H9 (cell line): ENCODE data around the gene PTRHD1. TPM values are rescaled to one million over a fixed set of nuclear protein-coding genes. Genes with fewer than 3 reads are reported as not detected.
"Not testable (repeated sequence)": the region's sequence is repeated elsewhere in the genome, so short reads cannot be mapped to it uniquely, and the experiment has no call there.

ENCODE experiments used
- DNase-seq: peaks from one replicate; pipeline ENCODE4 v3.0.0-alpha.2; 2017
- H2AFZ ChIP-seq: one replicate; pipeline ENCODE4 v1.6.1; 2013; ENCODE audit warnings: mild to moderate bottlenecking, low read length, control low read depth, moderate library complexity
- H2AK5ac ChIP-seq: 2 replicates; pipeline ENCODE4 v1.6.1; 2013; ENCODE audit warnings: low read length, control low read depth, mixed read lengths; ENCODE audit not compliant: insufficient read length
- H2BK120ac ChIP-seq: one replicate; pipeline ENCODE4 v1.6.1; 2013; ENCODE audit warnings: low read depth, mild to moderate bottlenecking, low read length, control low read depth, inconsistent platforms; ENCODE audit not compliant: poor library complexity, severe bottlenecking
- H2BK12ac ChIP-seq: 2 replicates; pipeline ENCODE4 v1.6.1; 2013; ENCODE audit warnings: low read length, control low read depth, mixed read lengths, low read depth; ENCODE audit not compliant: insufficient read length
- H2BK15ac ChIP-seq: 2 replicates; pipeline ENCODE4 v1.6.1; 2013; ENCODE audit warnings: low read depth, low read length, control low read depth
- H2BK20ac ChIP-seq: one replicate; pipeline ENCODE4 v1.6.1; 2013; ENCODE audit warnings: low read depth, mild to moderate bottlenecking, low read length, control low read depth, inconsistent platforms; ENCODE audit not compliant: poor library complexity, severe bottlenecking
- H2BK5ac ChIP-seq: 2 replicates; pipeline ENCODE4 v1.6.1; 2013; ENCODE audit warnings: low read length, control low read depth, mixed read lengths; ENCODE audit not compliant: insufficient read length
- H3K14ac ChIP-seq: 2 replicates; pipeline ENCODE4 v1.6.1; 2013; ENCODE audit warnings: low read length, control low read depth; ENCODE audit not compliant: insufficient read depth
- H3K18ac ChIP-seq: 2 replicates; pipeline ENCODE4 v1.6.1; 2013; ENCODE audit warnings: low read depth, mild to moderate bottlenecking, mixed read lengths, low read length, control low read depth; ENCODE audit not compliant: insufficient read length
- H3K23ac ChIP-seq: 2 replicates; pipeline ENCODE4 v1.6.1; 2013; ENCODE audit warnings: low read length, control low read depth, mixed read lengths, low read depth; ENCODE audit not compliant: insufficient read length
- H3K23me2 ChIP-seq: 2 replicates; pipeline ENCODE4 v1.6.1; 2013; ENCODE audit warnings: low read depth, mild to moderate bottlenecking, mixed read lengths, low read length, control low read depth; ENCODE audit not compliant: insufficient read length, poor library complexity, severe bottlenecking
- H3K27ac ChIP-seq: 2 replicates; pipeline ENCODE4 v1.5.1; 2013; ENCODE audit warnings: low read length, control low read depth, mixed read lengths, low read depth; ENCODE audit not compliant: insufficient read length
- H3K27me3 ChIP-seq: 2 replicates; pipeline ENCODE4 v1.6.1; 2013; ENCODE audit warnings: low read length, control low read depth, inconsistent platforms; ENCODE audit not compliant: insufficient read depth
- H3K4ac ChIP-seq: 2 replicates; pipeline ENCODE4 v1.6.1; 2013; ENCODE audit warnings: low read depth, mild to moderate bottlenecking, control low read depth, inconsistent platforms, low read length, moderate library complexity
- H3K4me1 ChIP-seq: 2 replicates; pipeline ENCODE4 v1.6.1; 2013; ENCODE audit warnings: low read length, control low read depth, inconsistent platforms; ENCODE audit not compliant: insufficient read depth
- H3K4me2 ChIP-seq: 2 replicates; pipeline ENCODE4 v1.6.1; 2013; ENCODE audit warnings: low read length, control low read depth, mixed read lengths; ENCODE audit not compliant: insufficient read length, insufficient read depth
- H3K56ac ChIP-seq: 2 replicates; pipeline ENCODE4 v1.6.1; 2013; ENCODE audit warnings: low read depth, mild to moderate bottlenecking, mixed read lengths, low read length, control low read depth; ENCODE audit not compliant: insufficient read length
- H3K79me1 ChIP-seq: 2 replicates; pipeline ENCODE4 v1.6.1; 2013; ENCODE audit warnings: low read depth, mild to moderate bottlenecking, moderate library complexity, low read length, control low read depth, inconsistent platforms; ENCODE audit not compliant: insufficient read depth, poor library complexity, severe bottlenecking
- H3K79me2 ChIP-seq: 2 replicates; pipeline ENCODE4 v1.6.1; 2013; ENCODE audit warnings: low read length, control low read depth, inconsistent platforms; ENCODE audit not compliant: insufficient read depth
- H3K9ac ChIP-seq: 2 replicates; pipeline ENCODE4 v1.6.1; 2013; ENCODE audit warnings: low read length, control low read depth, mixed read lengths; ENCODE audit not compliant: insufficient read length; ENCODE audit errors: extremely low read depth
- H3K9me3 ChIP-seq: one replicate; pipeline ENCODE4 v1.6.1; 2013; ENCODE audit warnings: low read depth, low read length, inconsistent platforms; ENCODE audit not compliant: control insufficient read depth
- H3T11ph ChIP-seq: one replicate; pipeline ENCODE4 v1.6.1; 2013; ENCODE audit warnings: mild to moderate bottlenecking, low read length, control low read depth, inconsistent platforms
- H4K20me1 ChIP-seq: one replicate; pipeline ENCODE4 v1.6.1; 2013; ENCODE audit not compliant: control insufficient read depth, insufficient read length, insufficient read depth
- H4K5ac ChIP-seq: 2 replicates; pipeline ENCODE4 v1.6.1; 2013; ENCODE audit warnings: low read depth, mild to moderate bottlenecking, mixed read lengths, low read length, control low read depth; ENCODE audit not compliant: insufficient read length
- H4K8ac ChIP-seq: replicated peaks from 2 replicates; pipeline ENCODE4 v1.6.1; 2013; ENCODE audit warnings: low read length, control low read depth, mixed read lengths, low read depth; ENCODE audit not compliant: insufficient read length
- H4K91ac ChIP-seq: 2 replicates; pipeline ENCODE4 v1.6.1; 2013; ENCODE audit warnings: low read depth, mild to moderate bottlenecking, moderate library complexity, mixed read lengths, low read length, control low read depth; ENCODE audit not compliant: insufficient read length
- H3K27ac Mint-ChIP-seq, 3 experiments: 2 replicates in 2 of 3; 3 replicates in 1 of 3; pipeline ENCODE4 v1.8.0; 2020 to 2021; ENCODE audit warnings: mixed read lengths in 3 of 3, mild to moderate bottlenecking in 1 of 3, moderate library complexity in 1 of 3
- H3K27me3 Mint-ChIP-seq: 2 replicates; pipeline ENCODE4 v1.8.0; 2021; ENCODE audit warnings: low read depth, mild to moderate bottlenecking, moderate library complexity, mixed read lengths
- H3K36me3 Mint-ChIP-seq, 3 experiments: 2 replicates in 2 of 3; 3 replicates in 1 of 3; pipeline ENCODE4 v1.8.0; 2020 to 2021; ENCODE audit warnings: low read depth in 3 of 3, mixed read lengths in 3 of 3; ENCODE audit not compliant: insufficient read depth in 1 of 3
- H3K4me1 Mint-ChIP-seq, 2 experiments: 2 replicates each; pipeline ENCODE4 v1.8.0; 2020; ENCODE audit warnings: mixed read lengths in 2 of 2
- H3K4me3 Mint-ChIP-seq, 2 experiments: 2 replicates in 1 of 2; 3 replicates in 1 of 2; pipeline ENCODE4 v1.8.0; 2020 to 2021; ENCODE audit warnings: mild to moderate bottlenecking in 2 of 2, mixed read lengths in 2 of 2, moderate library complexity in 1 of 2
- H3K9me3 Mint-ChIP-seq, 2 experiments: 2 replicates in 1 of 2; 3 replicates in 1 of 2; pipeline ENCODE4 v1.8.0; 2020; ENCODE audit warnings: mild to moderate bottlenecking in 2 of 2, mixed read lengths in 2 of 2, moderate library complexity in 1 of 2
- WGBS: extraction: QIAGEN DNeasy Blood & Tissue Kit; methylation state at CpG from one replicate; pipeline ENCODE4 v1.1.7; 2013; ENCODE audit warnings: missing lambda C conversion rate, low lambda C conversion rate, mixed read lengths; ENCODE audit not compliant: insufficient read length; ENCODE audit errors: extremely low coverage; 5-methylcytosine and 5-hydroxymethylcytosine counted together
- total RNA-seq: library from RNA; stranded (reverse); gene quantifications from 2 replicates; pipeline ENCODE4 v1.2.1, GENCODE V29; 2021

The PTRHD1 gene
- total RNA-seq, 1 experiment from 2014 or later = 43.7 TPM

DNA sequence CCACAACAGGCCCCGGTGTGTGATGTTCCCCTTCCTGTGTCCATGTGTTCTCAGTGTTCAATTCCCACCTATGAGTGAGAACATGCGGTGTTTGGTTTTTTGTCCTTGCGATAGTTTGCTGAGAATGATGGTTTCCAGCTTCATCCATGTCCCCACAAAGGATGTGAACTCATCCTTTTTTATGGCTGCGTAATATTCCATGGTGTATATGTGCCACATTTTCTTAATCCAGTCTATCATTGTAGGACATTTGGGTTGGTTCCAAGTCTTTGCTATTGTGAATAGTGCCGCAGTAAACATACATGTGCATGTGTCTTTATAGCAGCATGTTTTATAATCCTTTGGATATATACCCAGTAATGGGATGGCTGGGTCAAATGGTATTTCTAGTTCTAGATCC is 7.3 kb upstream of the PTRHD1 start:
- Mint-ChIP-seq H3K36me3 (peaks cover 83 to 93% (median 87%) of the 10 kb centered on the region in 3 experiments), H3K9me3 (peaks cover 33 to 42% of the 10 kb centered on the region in 2 experiments)
- H2BK20ac ChIP-seq, H2BK120ac ChIP-seq, H3K23ac ChIP-seq, H4K8ac ChIP-seq, H3K79me1 ChIP-seq, H2BK5ac ChIP-seq, H3K27ac ChIP-seq, H3K4me1 ChIP-seq, H3K9me3 ChIP-seq, H4K91ac ChIP-seq, H3K14ac ChIP-seq, H3K9ac ChIP-seq, H3K23me2 ChIP-seq, DNase-seq, H3K27me3 Mint-ChIP-seq, H3K4ac ChIP-seq, H2BK15ac ChIP-seq, H2BK12ac ChIP-seq, H3K18ac ChIP-seq, H4K20me1 ChIP-seq, H4K5ac ChIP-seq, H3K4me1 Mint-ChIP-seq, H3K56ac ChIP-seq, H3K27ac Mint-ChIP-seq, H3K4me2 ChIP-seq, H2AFZ ChIP-seq, H3K4me3 Mint-ChIP-seq, H2AK5ac ChIP-seq, H3K27me3 ChIP-seq, H3T11ph ChIP-seq: not testable (repeated sequence)
- peaks cover 25% of the 10 kb centered on the region; the same call in 1 of the 2 replicates for H3K79me2 ChIP-seq
- no CpG with 5 or more reads among the region's 5 CpGs for WGBS
